Mesenchymal stem cell (in vitro differentiated cells and primary cell): ENCODE data around the gene KIF5B.

Source experiments
- DNase-seq: peaks from one replicate; pipeline ENCODE4 v3.0.0-alpha.2; 2013
- H2AFZ ChIP-seq: one replicate; pipeline ENCODE4 v1.6.1; 2013; ENCODE audit warnings: low read depth, mild to moderate bottlenecking, control low read depth, inconsistent platforms, low read length, moderate library complexity
- H2AK5ac ChIP-seq: 2 replicates; pipeline ENCODE4 v1.6.1; 2013; ENCODE audit warnings: low read length, moderate library complexity, mild to moderate bottlenecking, inconsistent platforms; ENCODE audit not compliant: severe bottlenecking
- H2BK120ac ChIP-seq: one replicate; pipeline ENCODE4 v1.6.1; 2013; ENCODE audit warnings: low read depth, mild to moderate bottlenecking, inconsistent platforms, low read length, moderate library complexity
- H2BK12ac ChIP-seq, 2 experiments: one replicate each; pipeline ENCODE4 v1.6.1; 2013; ENCODE audit warnings: inconsistent platforms in 2 of 2, low read length in 2 of 2, mild to moderate bottlenecking in 2 of 2, moderate library complexity in 2 of 2, control low read depth in 1 of 2
- H2BK15ac ChIP-seq: one replicate; pipeline ENCODE4 v1.6.1; 2013; ENCODE audit warnings: mild to moderate bottlenecking, low read depth, inconsistent platforms; ENCODE audit not compliant: poor library complexity, severe bottlenecking
- H2BK5ac ChIP-seq: 2 replicates; pipeline ENCODE4 v1.6.1; 2013; ENCODE audit warnings: low read depth, mild to moderate bottlenecking, low read length, control low read depth, inconsistent platforms; ENCODE audit not compliant: poor library complexity, severe bottlenecking
- H3K14ac ChIP-seq, 2 experiments: one replicate each; pipeline ENCODE4 v1.6.1; 2013; ENCODE audit warnings: inconsistent platforms in 2 of 2, low read length in 2 of 2, control low read depth in 1 of 2, mild to moderate bottlenecking in 1 of 2, moderate library complexity in 1 of 2
- H3K18ac ChIP-seq, 2 experiments: one replicate each; pipeline ENCODE4 v1.6.1; 2013; ENCODE audit warnings: inconsistent platforms in 2 of 2, low read length in 2 of 2, control low read depth in 1 of 2, low read depth in 1 of 2, mild to moderate bottlenecking in 1 of 2
- H3K23ac ChIP-seq, 2 experiments: one replicate each; pipeline ENCODE4 v1.6.1; 2013; ENCODE audit warnings: inconsistent platforms in 2 of 2, low read length in 2 of 2, mild to moderate bottlenecking in 2 of 2, moderate library complexity in 2 of 2, control low read depth in 1 of 2
- H3K27ac ChIP-seq: 2 replicates; pipeline ENCODE4 v1.5.1; 2013; ENCODE audit warnings: mild to moderate bottlenecking, moderate library complexity, low read length, control low read depth, inconsistent platforms; ENCODE audit not compliant: poor library complexity, severe bottlenecking
- H3K27me3 ChIP-seq, 2 experiments: 2 replicates each; pipeline versions ENCODE4 v1.6.1 to v1.7.0; 2013; ENCODE audit warnings: low read length in 2 of 2, mild to moderate bottlenecking in 2 of 2, moderate library complexity in 2 of 2, control low read depth in 1 of 2, inconsistent platforms in 1 of 2; ENCODE audit not compliant: control insufficient read depth in 1 of 2, insufficient read depth in 1 of 2
- H3K36me3 ChIP-seq, 2 experiments: 2 replicates each; pipeline versions ENCODE4 v1.6.1 to v1.7.0; 2013; ENCODE audit warnings: low read length in 2 of 2, control low read depth in 1 of 2, inconsistent platforms in 1 of 2, low read depth in 1 of 2, mild to moderate bottlenecking in 1 of 2; ENCODE audit not compliant: insufficient read depth in 2 of 2, control insufficient read depth in 1 of 2
- H3K4ac ChIP-seq, 2 experiments: one replicate each; pipeline ENCODE4 v1.6.1; 2013; ENCODE audit warnings: inconsistent platforms in 2 of 2, low read length in 2 of 2, mild to moderate bottlenecking in 2 of 2, moderate library complexity in 2 of 2, control low read depth in 1 of 2, low read depth in 1 of 2
- H3K4me1 ChIP-seq: 2 replicates; pipeline ENCODE4 v1.6.1; 2013; ENCODE audit warnings: low read depth, low read length, control low read depth; ENCODE audit not compliant: control insufficient read depth, insufficient read depth
- H3K4me2 ChIP-seq: 2 replicates; pipeline ENCODE4 v1.6.1; 2013; ENCODE audit warnings: low read length, mild to moderate bottlenecking, inconsistent platforms; ENCODE audit not compliant: poor library complexity, severe bottlenecking
- H3K4me3 ChIP-seq, 2 experiments: 2 replicates each; pipeline versions ENCODE4 v1.5.1 to v1.7.0; 2013; ENCODE audit warnings: low read length in 2 of 2, mild to moderate bottlenecking in 2 of 2, control low read depth in 1 of 2, low read depth in 1 of 2; ENCODE audit not compliant: insufficient read depth in 1 of 2
- H3K79me1 ChIP-seq: replicated peaks from 2 replicates; pipeline ENCODE4 v1.6.1; 2013; ENCODE audit warnings: mild to moderate bottlenecking, control low read depth, low read length, inconsistent platforms; ENCODE audit not compliant: poor library complexity, severe bottlenecking
- H3K9ac ChIP-seq: 2 replicates; pipeline ENCODE4 v1.7.0; 2013; ENCODE audit warnings: mild to moderate bottlenecking, low read length, moderate library complexity
- H3K9me3 ChIP-seq: 2 replicates; pipeline ENCODE4 v1.7.0; 2013; ENCODE audit warnings: mild to moderate bottlenecking, low read length; ENCODE audit not compliant: control insufficient read depth
- H4K8ac ChIP-seq: one replicate; pipeline ENCODE4 v1.6.1; 2013; ENCODE audit warnings: inconsistent platforms, mild to moderate bottlenecking, low read length, moderate library complexity
- H4K91ac ChIP-seq: one replicate; pipeline ENCODE4 v1.6.1; 2013; ENCODE audit warnings: mild to moderate bottlenecking, low read length, inconsistent platforms
- WGBS: methylation state at CpG from one replicate; pipeline ENCODE4 v1.1.7; 2013; ENCODE audit warnings: mixed read lengths; 5-methylcytosine and 5-hydroxymethylcytosine counted together

The KIF5B gene

GRCh38 chr10:32073659-32074058 lies 17.4 kb upstream of the KIF5B start:
- no peak overlapping the region for H3K14ac ChIP-seq
- H3K36me3 ChIP-seq: no peaks in the 10 kb centered on the region
- H2BK12ac ChIP-seq: no peak overlapping the region
- no peaks in the 10 kb centered on the region for H3K27me3 ChIP-seq
- no peak overlapping the region for H2BK120ac ChIP-seq
- 95% methylated on average over 1 of the region's 1 CpG for WGBS
- DNase-seq: peak; percentile 23
- no peak overlapping the region for H4K91ac ChIP-seq
- no peaks in the 10 kb centered on the region for H3K79me1 ChIP-seq
- no peak overlapping the region for H3K18ac ChIP-seq
- no peak overlapping the region for H3K4me2 ChIP-seq
- H3K9ac ChIP-seq: no peak overlapping the region
- no peak overlapping the region for H3K4me3 ChIP-seq
- no peak overlapping the region for H3K4ac ChIP-seq
- H2AK5ac ChIP-seq: no peak overlapping the region
- H2AFZ ChIP-seq: no peak overlapping the region
- no peak overlapping the region for H3K23ac ChIP-seq
- no peak overlapping the region for H2BK5ac ChIP-seq
- no peaks in the 10 kb centered on the region for H3K9me3 ChIP-seq
- H2BK15ac ChIP-seq: no peak overlapping the region
- H3K4me1 ChIP-seq: peaks cover 3% of the 10 kb centered on the region
- H4K8ac ChIP-seq: no peak overlapping the region
- H3K27ac ChIP-seq: no peak overlapping the region

- H2AFZ ChIP-seq: no peak overlapping the region
- WGBS: 100% methylated on average over 2 of the region's 5 CpGs
- H3K36me3 ChIP-seq: no peaks in the 10 kb centered on the region
- no peak overlapping the region for H2AK5ac ChIP-seq
- peaks cover 3% of the 10 kb centered on the region for H3K4me1 ChIP-seq
- no peak overlapping the region for H3K4me2 ChIP-seq
- no peak overlapping the region for H4K8ac ChIP-seq
- no peaks in the 10 kb centered on the region for H3K79me1 ChIP-seq
- H4K91ac ChIP-seq: no peak overlapping the region
- H3K27ac ChIP-seq: no peak overlapping the region
- H2BK5ac ChIP-seq: no peak overlapping the region
- H2BK120ac ChIP-seq: no peak overlapping the region
- no peak overlapping the region for H3K18ac ChIP-seq
- no peak overlapping the region for H3K14ac ChIP-seq
- H3K9me3 ChIP-seq: no peaks in the 10 kb centered on the region
- H3K4ac ChIP-seq: no peak overlapping the region
- no peak overlapping the region for H3K9ac ChIP-seq
- no peak overlapping the region for H2BK12ac ChIP-seq
- no peak for DNase-seq
- H3K27me3 ChIP-seq: no peaks in the 10 kb centered on the region
- H2BK15ac ChIP-seq: no peak overlapping the region
- no peak overlapping the region for H3K4me3 ChIP-seq
- H3K23ac ChIP-seq: no peak overlapping the region
These were observed 16.9 kb upstream of the KIF5B start for GRCh38 chr10:32073128-32073527.

GRCh38 chr10:32072025-32072800 lies 16.0 kb upstream of the KIF5B start:
- Histone ChIP-seq H3K18ac (no peak overlapping the region), H3K9ac (no peak overlapping the region), H2BK5ac (no peak overlapping the region), H4K91ac (no peak overlapping the region), H2BK120ac (no peak overlapping the region), H2AK5ac (no peak overlapping the region), H2AFZ (no peak overlapping the region), H3K23ac (no peak overlapping the region), H2BK15ac (no peak overlapping the region), H3K27ac (no peak overlapping the region), H3K79me1 (no peaks in the 10 kb centered on the region), H4K8ac (peak overlapping the region; percentile 7), H3K9me3 (no peaks in the 10 kb centered on the region), H3K36me3 (no peaks in the 10 kb centered on the region), H3K14ac (no peak overlapping the region), H2BK12ac (no peak overlapping the region), H3K4me2 (no peak overlapping the region), H3K27me3 (no peaks in the 10 kb centered on the region), H3K4ac (no peak overlapping the region), H3K4me1 (no peaks in the 10 kb centered on the region), H3K4me3 (no peak overlapping the region)
- DNase-seq: no peak
- 78% methylated on average over 6 of the region's 7 CpGs for WGBS

- Histone ChIP-seq H4K91ac (no peak overlapping the region), H3K27ac (no peak overlapping the region), H2BK12ac (no peak overlapping the region), H3K4me1 (no peaks in the 10 kb centered on the region), H3K9ac (no peak overlapping the region), H3K79me1 (no peaks in the 10 kb centered on the region), H2BK5ac (no peak overlapping the region), H3K27me3 (no peaks in the 10 kb centered on the region), H2BK15ac (no peak overlapping the region), H3K23ac (no peak overlapping the region), H3K36me3 (no peaks in the 10 kb centered on the region), H3K4me2 (no peak overlapping the region), H3K4me3 (no peak overlapping the region), H3K9me3 (no peaks in the 10 kb centered on the region), H2AFZ (no peak overlapping the region), H2AK5ac (no peak overlapping the region), H3K4ac (no peak overlapping the region), H4K8ac (no peak overlapping the region), H3K18ac (no peak overlapping the region), H3K14ac (no peak overlapping the region), H2BK120ac (no peak overlapping the region)
- DNase-seq: no peak
- WGBS: 78% methylated on average over 2 of the region's 2 CpGs
These were observed 14.4 kb upstream of the KIF5B start for GRCh38 chr10:32070645-32071044.
